Measurements from ENCODE around the gene ST3GAL3.
A peak's percentile ranks its signal among the peaks of the same experiment; 100 is the strongest.

Gene ST3GAL3

DNA sequence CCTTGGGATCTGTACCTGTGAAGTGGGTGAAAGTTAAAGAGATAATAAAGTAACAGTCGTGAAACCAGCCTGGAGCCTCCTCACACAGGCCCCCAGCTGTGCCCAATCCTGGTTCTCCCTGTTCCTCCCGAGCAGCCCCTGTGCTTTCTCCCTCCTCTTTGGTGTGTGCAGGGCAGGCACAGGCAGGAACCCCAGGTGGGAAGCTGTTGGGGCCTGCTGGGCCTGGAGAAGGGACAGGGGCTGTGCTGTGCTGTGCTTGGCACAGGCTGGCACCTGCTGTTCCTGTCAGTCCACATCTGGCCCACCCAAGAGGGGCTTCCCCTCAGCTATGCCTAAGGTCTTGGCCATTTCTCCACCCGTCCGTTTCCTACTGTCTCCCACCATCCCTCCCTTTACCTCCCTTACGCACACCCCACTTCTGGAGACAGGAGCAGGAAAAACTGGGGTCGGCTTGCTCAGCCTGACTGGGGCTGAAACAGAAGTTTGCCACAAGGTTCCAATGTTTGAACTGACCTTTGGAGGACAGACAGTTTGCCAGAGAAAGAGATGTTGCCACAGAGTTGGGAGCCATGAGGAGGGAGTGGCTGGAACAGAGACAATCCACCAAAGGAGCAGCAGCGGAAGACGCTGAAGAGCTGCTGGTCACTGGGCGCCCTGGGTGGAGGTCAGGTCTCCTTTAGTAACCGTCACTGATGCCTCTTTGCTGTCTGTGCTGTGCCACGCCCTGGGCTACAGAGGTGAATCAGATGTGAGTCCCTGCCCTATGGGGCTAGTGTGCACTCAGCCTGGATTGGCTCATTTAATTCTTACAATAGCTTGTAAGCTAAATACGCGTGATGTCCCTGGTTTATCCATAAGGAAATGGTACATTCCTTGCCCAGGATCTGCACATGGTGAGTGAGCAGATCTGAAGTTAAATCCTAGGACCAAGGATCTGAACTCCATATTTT, 207.5 kb downstream of the ST3GAL3 start:
- DNase-seq: no peak

DNA sequence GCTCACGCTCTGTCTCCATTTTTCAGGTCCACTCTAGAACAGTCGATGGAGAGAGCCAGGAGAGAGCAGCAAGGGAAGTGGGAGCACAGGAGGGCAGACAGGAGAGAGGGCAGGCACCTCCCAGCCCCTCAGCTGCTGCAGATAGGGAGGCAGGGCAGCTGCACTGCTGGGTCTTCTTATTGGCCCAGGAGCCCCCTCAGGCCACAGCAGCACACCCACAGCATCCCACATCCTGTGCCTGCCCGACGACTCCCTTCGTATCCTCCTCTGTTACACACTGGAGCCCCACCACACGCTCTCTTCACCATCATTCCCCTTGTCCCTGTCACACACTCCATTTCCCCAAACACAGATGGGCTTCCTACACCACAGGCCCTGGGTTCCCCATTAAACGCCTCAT, 212.6 kb downstream of the ST3GAL3 start:
- DNase-seq: no peak

DNA sequence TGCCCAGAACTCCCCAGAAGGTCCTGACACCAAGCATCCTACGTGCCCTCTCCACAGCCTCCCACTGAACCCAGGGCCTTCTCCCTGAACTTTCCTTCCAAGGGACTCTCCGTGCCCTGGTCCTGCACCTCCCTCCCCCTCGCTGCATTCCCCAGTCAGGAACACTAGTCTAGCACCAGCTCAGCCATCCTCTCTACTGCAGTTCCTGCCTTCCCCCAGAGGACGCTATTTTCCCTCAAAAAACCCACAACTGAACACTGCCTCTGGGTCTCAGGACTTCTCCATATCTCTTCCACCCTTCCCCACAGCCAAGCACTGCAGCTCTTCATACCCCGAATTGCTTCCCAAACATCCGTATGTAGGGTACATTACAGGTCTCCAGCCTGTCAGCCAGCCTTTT, 213.7 kb downstream of the ST3GAL3 start:
- no peak for DNase-seq

DNA sequence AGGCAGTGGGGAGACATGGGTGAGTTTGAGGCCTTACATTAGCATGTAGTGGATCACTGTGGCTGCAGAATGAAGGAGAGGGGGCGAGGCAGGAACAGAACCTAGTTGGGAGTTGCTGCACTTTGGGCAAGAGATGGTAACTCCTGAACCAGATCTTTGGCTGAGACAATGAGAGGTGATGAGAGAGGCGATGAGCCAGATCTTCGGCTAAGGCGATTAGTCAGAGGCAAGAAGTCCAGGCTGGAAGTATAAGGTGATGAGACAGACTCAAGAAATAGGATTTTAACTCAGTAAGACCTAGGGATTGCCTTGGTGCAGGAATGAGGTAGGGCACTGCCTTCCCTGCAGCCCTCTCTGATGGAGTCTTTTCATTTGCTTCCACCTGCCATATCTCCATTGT, 217.2 kb downstream of the ST3GAL3 start:
- no peak for DNase-seq

DNA sequence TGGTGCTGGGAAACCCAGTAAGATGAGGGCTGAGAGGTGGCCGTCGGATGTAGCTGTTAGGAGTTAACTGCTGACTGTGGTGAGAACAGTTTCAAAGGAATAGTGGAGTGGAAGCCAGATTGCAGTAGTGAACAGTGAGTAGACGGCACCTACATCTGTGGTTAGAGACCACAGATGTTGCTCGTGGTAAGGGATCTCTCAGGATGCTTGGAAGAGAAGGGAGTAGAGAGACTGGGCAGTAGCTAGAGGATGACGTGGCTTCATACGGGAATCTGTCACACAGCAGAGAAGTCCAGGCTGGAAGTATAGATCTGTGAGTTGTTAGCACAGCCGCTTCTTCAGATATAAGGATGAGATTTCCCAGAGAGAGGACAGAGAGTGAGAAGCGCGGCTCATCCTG, 218.5 kb downstream of the ST3GAL3 start:
- no peak for DNase-seq

DNA sequence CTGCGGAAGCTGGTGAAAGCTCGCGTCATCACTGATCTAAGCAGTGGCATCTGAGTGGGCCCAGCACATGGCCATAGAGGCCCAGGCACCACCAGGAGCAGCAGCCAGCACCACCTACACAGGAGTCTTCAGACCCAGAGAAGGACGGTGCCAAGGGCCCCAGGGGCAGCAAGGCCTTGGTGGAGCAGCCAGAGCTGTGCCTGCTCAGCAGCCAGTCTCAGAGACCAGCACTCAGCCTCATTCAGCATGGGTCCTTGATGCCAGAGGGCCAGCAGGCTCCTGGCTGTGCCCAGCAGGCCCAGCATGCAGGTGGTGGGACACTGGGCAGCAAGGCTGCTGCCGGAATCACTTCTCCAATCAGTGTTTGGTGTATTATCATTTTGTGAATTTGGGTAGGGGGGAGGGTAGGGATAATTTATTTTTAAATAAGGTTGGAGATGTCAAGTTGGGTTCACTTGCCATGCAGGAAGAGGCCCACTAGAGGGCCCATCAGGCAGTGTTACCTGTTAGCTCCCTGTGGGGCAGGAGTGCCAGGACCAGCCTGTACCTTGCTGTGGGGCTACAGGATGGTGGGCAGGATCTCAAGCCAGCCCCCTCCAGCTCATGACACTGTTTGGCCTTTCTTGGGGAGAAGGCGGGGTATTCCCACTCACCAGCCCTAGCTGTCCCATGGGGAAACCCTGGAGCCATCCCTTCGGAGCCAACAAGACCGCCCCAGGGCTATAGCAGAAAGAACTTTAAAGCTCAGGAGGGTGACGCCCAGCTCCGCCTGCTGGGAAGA, 223.0 kb downstream of the ST3GAL3 start:
- peak; percentile 47 for DNase-seq

DNA sequence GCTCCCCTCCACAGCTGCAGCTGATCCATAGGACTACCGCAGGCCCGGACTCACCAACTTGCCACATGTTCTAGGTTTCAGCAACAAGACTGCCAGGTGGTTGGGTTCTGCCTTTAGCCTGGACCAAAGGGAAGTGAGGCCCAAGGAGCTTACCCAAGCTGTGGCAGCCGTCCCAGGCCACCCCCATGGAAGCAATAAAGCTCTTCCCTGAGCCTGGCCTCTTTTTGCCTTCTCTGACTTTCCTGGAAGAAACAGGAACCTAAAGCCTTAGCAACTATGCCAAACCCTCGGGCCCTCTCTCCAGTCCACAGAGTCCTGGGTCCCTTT, 223.6 kb downstream of the ST3GAL3 start:
- DNase-seq: no peak

DNA sequence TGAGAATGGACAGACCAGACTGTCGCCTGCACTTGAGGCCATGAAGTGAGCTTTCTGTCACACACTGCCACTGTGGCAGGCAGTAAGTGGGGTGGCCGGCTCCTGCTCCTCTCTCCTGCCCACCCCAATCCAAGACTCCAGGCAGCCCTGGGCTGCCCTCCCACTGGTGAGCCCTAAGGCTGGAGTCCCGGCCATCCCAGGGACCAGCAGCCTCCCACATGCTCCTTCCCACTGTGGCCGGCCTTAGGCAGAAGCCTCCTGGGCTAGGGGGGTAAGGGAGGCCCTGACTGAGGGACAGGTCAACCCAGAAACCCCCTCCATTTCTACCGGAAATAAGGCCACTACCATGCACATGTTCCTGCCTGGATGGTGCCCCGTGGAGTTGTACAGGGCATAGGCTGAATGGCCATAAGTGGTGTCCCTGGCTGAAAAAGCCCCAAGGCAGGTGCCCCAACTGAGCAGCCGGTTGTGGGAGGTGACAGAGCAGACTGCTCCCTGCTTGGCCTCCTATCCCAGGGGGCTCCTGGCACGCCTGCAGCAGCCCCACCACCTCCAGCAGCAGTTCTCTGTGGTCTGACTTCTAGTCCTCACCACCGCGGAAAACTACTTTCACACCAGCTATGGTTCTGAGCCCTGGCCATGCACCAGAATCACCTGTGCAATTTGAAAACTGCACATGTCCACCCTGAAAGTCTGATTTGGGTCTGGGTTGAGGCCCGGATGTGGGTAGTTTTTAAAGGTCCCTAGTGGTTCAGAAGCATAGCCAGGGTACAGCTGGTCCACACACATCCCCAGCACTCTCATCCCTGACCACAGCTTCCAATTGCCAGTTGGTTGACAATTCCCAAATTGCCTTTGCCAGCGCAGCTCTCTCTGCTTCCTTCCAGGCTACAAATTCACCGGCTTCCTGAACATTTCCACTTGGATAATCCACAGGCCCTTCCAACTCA, 224.7 kb downstream of the ST3GAL3 start:
- no peak for DNase-seq

DNA sequence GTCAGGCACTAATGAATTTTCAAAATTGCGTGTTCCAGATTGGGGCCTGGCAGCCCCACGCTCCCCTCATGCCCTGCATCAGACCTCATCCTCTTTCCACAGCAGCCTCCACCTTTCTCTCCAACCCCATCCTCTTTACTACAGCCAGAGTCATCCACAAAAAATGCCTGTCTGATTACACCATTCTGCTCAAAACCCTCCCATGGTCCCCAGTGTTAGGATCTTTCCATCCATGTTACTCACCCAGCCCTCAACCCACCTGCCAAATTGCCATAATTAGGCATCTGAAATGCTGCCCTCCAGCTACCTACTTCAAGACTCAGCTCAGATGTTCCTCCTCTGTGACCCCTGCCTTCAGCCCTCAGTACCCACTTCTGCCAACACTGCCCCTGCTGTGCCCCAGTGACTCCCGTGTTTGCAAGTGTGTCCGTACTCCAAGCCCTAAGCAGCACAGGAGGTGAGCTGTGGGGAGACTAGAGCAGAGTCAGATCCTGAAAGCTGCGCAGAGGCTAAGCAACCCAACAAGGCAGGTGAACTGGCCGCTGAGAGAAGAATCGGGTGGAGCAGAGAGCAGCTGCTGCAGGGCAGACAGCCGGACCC, 225.6 kb downstream of the ST3GAL3 start:
- DNase-seq: peak; percentile 66

DNA sequence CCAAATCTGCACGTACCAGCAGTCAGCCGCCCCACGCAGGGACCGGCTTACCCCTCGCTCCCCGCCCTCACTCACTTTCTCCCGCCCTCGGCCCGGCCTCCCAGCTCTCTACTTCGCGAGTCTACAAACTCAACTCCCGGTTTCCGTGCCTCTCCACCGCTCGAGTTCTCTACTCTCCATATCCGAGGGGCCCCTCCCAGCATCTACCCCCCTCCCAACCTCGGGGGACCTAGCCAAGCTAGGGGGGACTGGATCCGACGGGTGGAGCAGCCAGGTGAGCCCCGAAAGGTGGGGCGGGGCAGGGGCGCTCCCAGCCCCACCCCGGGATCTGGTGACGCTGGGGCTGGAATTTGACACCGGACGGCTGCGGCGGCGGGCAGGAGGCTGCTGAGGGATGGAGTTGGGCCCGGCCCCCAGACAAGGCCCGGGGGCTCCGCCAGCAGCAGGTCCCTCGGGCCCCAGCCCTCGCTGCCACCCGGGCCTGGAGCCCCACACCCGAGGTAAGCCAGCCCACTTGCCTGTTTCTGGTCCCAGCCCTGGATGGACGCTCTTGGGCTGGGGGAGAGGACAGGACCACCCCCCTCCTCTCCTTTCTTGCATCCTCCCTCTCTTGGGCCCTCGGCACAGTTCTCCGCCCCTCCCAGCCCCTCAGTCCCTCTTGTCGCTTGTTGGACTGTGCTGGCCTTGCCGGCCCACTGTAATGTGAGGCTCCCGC, 226.2 kb downstream of the ST3GAL3 start, which contains the start of gene ARTN:
Gene ARTN (plus strand): TSS at position 416 of the 715 bp plus-strand sequence. CDS start 1,856 bp downstream, outside the sequence.
- DNase-seq: no peak

DNA sequence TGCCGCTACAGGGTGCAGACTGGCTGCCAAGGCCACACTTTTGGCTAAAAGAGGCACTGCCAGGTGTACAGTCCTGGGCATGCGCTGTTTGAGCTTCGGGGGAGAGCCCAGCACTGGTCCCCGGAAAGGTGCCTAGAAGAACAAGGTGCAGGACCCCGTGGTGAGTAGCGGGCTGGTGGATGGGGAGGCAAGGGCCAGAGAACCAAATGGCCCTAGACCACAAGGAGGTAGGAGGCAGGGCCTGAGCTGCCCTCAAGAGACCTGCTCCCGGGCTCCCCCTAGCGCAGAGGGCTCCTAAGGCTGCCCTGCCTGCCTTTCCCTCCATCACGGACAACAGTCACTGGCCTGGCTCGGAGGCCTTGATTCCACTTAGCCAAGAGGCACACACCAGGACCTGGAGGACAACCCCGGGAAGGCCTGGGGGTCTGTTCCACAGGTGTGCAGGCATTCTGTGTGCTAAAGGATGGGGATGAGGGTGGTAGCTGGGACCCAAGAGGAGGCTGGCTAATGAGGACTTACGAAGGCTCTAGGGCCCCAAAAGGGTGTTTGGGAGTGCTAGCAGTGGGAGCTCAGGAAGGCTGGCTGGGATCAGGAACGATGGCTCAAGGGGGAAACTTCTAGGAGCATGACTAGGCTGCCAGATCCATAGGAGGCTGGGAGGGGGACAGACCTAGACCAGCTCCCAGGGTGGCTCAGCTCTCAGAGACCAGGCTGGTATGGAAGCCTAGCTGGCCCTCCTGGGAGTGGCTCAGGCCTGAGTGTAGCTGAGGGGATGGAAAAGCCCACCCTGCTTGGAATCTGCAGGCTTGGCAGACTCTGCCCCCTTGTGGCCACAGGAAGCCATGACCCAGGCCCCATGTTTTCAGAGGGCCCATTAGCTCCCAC, 227.0 kb downstream of the ST3GAL3 start:
- DNase-seq: peak; percentile 68

DNA sequence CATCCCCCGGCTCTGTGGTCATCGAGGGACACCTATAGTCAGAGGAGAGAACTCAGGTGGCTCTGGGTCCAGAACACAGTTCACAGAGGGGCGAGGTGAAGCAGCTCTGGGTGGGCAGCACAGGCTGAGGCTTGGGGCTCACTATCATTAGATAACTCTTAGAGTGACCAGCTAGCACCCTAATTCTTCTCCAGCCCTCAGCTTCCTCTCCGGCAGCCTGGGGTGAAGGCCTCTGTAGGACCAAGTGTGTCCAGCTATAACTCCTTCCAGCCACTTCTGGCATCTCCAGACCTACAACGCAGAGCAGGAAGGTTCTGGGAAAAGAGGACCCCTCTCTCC, 227.6 kb downstream of the ST3GAL3 start:
- no peak for DNase-seq

DNA sequence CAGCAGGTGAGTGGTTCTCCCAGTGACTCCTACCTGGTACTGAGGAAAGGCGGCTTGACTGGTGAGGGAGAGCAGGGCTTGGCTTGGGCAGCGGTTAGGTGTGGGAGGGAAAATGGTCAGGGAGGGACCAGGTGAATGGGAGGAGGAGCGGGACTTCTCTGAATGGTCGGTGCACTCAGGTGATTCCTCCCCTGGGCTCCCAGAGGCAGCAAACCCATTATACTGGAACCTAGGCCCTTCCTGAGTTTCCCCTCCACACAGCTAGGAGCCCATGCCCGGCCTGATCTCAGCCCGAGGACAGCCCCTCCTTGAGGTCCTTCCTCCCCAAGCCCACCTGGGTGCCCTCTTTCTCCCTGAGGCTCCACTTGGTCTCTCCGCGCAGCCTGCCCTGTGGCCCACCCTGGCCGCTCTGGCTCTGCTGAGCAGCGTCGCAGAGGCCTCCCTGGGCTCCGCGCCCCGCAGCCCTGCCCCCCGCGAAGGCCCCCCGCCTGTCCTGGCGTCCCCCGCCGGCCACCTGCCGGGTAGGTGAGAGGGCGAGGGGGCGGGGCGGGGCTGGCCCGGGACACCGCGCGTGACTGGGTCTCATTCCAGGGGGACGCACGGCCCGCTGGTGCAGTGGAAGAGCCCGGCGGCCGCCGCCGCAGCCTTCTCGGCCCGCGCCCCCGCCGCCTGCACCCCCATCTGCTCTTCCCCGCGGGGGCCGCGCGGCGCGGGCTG, 228.5 kb downstream of the ST3GAL3 start:
- no peak for DNase-seq

DNA sequence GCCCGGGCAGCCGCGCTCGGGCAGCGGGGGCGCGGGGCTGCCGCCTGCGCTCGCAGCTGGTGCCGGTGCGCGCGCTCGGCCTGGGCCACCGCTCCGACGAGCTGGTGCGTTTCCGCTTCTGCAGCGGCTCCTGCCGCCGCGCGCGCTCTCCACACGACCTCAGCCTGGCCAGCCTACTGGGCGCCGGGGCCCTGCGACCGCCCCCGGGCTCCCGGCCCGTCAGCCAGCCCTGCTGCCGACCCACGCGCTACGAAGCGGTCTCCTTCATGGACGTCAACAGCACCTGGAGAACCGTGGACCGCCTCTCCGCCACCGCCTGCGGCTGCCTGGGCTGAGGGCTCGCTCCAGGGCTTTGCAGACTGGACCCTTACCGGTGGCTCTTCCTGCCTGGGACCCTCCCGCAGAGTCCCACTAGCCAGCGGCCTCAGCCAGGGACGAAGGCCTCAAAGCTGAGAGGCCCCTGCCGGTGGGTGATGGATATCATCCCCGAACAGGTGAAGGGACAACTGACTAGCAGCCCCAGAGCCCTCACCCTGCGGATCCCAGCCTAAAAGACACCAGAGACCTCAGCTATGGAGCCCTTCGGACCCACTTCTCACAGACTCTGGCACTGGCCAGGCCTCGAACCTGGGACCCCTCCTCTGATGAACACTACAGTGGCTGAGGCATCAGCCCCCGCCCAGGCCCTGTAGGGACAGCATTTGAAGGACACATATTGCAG, 229.3 kb downstream of the ST3GAL3 start:
- no peak for DNase-seq

DNA sequence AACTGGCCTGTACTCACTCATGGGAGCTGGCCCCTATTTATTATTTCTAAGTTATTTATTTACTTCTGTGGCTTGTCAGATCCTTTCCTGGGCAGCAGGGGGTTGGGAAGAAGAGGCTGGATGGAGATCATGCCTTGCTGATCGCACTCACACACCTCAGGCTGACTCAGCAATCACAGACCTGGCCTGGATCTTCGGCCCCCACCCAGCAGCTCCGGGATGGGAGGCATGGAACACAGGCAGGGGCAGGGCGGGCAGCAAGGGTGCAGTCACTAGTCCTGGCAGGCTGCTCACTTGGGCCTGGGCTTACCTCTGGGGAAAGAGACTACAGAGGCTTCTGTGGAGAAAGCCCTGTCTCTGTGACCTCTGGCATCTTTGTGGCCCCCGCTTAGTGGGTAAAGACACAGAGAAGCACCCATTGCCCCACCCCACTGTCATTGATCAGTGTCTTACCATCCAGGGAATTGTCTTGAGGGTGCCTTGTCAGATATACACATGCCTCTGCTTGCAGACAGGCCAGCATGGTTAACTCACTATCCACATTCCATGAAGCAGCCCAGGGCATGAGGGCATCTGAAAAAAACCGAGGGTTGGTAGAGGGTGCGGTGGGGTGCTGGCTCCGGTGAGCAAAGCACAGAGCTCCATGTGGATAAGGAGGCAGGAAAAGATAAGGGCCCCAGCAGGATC, 230.0 kb downstream of the ST3GAL3 start:
- no peak for DNase-seq

DNA sequence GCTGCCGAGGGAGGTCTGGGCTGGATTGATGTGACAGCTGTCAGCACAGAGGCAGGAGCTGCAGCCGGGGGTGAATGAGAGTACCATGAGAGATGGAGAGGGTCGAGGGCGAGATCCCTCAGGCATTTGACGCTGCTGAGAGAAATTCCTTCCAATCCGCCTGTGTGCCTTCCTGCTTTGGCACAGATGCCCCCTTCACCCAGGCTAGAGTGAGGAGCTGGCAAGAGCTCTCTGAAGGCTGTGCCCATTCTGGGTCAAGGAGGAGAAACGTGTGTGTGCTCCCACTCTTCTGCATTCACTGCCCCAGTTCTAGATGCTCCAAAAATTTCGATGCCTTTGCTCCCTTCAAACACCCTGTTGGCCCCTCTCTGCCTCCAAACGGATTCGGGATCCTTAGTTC, 231.0 kb downstream of the ST3GAL3 start:
- no peak for DNase-seq

DNA sequence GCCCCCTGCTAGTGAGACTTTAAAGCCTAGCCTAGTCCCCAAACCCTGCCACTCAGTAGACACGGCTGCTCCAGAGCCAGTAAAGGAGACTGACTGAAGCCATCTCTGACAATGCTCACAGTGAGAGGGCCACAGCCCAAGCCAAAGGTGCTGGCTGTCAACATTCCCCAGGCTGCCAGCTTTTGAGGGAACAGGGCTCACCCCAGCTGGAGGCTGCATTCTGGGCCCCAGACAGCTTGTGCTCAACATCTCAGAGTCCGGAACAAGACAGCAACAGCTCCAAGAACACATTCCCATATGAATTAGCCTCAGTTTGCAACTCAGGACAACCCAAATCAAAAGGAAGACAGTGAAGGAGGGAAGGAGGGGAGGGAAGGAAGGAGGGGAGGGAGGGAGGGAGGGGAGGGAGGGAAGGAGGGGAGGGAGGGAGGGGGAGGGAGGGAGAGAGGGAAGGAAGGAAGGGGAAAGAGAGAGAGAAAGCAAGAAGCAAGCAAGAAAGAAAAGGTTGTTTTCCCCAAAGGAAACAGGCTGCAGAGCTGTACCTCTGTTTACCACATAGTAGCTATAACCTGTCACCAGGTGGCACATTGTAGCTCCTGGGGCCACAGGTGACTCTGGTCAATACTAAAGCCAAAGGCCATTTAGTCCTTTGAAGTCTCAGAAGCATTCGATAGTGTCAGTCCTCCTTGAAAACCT, 231.7 kb downstream of the ST3GAL3 start:
- no peak for DNase-seq

DNA sequence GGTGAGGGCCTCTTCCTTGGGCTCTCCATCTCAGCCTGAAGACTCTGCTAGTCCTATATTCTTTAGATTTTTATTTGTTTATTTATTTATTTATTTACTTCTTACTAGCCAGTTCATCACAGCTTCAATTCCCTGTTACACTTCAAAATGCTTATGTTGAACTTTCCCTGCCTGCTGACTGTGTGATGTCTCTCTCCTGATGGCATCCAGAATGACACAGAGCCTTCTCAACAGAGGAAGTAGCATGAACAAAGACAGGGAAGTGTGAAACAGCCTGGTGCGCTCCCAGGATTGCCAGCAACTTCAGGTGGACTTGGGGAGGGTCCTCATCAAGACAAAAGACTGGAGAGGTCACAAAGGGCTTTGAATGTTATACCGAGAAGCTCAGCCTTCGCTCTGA, 235.1 kb downstream of the ST3GAL3 start:
- no peak for DNase-seq

Data from fibroblast of skin of scalp (primary cell).